Keratinocyte (primary cell): ENCODE data around the gene CCDC92. TPM values are rescaled to one million over a fixed set of nuclear protein-coding genes. Genes with fewer than 3 reads are reported as not detected.
"Not testable (repeated sequence)": the region's sequence is repeated elsewhere in the genome, so short reads cannot be mapped to it uniquely, and the experiment has no call there.

ENCODE experiments used
- DNase-seq: peaks from one replicate; pipeline ENCODE4 v3.0.0-alpha.2; 2011; ENCODE audit warnings: low read depth, missing footprints, low spot score
- FAIRE-seq: peaks from 2 replicates; lab custom pipeline; 2011; peaks lifted over from hg19 to GRCh38; lab: Jason Lieb, UNC
- H2AFZ ChIP-seq: 2 replicates; pipeline ENCODE4 v1.6.0; 2012; ENCODE audit warnings: low read length, control low read depth, inconsistent platforms; ENCODE audit not compliant: control insufficient read depth
- H3K27ac ChIP-seq: 2 replicates; pipeline ENCODE4 v1.5.1; 2011; ENCODE audit warnings: low read length; ENCODE audit not compliant: control insufficient read depth, insufficient read depth
- H3K27me3 ChIP-seq: 3 replicates; pipeline ENCODE4 v1.6.0; 2011; ENCODE audit warnings: low read length; ENCODE audit not compliant: control insufficient read depth, insufficient read depth; ENCODE audit errors: extremely low read depth
- H3K36me3 ChIP-seq, 2 experiments: 2 replicates in 1 of 2; 3 replicates in 1 of 2; pipeline ENCODE4 v1.5.1; 2011; ENCODE audit warnings: low read length in 2 of 2, mild to moderate bottlenecking in 1 of 2; ENCODE audit not compliant: control insufficient read depth in 2 of 2, insufficient read depth in 2 of 2; ENCODE audit errors: extremely low read depth in 1 of 2
- H3K4me1 ChIP-seq: 3 replicates; pipeline ENCODE4 v1.5.1; 2011; ENCODE audit warnings: low read length; ENCODE audit not compliant: control insufficient read depth, insufficient read depth; ENCODE audit errors: extremely low read depth
- H3K4me2 ChIP-seq: 3 replicates; pipeline ENCODE4 v1.6.0; 2011; ENCODE audit warnings: low read depth, low read length; ENCODE audit not compliant: control insufficient read depth, insufficient read depth; ENCODE audit errors: extremely low read depth
- H3K4me3 ChIP-seq, 3 experiments: fragments of 200-600 bp in 1 of 3; sonication (generic) in 1 of 3; 2 replicates in 2 of 3; 3 replicates in 1 of 3; pipeline ENCODE4 v1.5.1; 2011 to 2016; ENCODE audit warnings: low read length in 3 of 3, mild to moderate bottlenecking in 3 of 3, control low read depth in 2 of 3, inconsistent platforms in 1 of 3, low read depth in 1 of 3, mixed read lengths in 1 of 3, mixed run types in 1 of 3, moderate library complexity in 1 of 3; ENCODE audit not compliant: control insufficient read depth in 2 of 3, insufficient read depth in 2 of 3; ENCODE audit errors: extremely low read depth in 1 of 3
- H3K79me2 ChIP-seq: 2 replicates; pipeline ENCODE4 v1.6.0; 2012; ENCODE audit warnings: low read length; ENCODE audit not compliant: control insufficient read depth, insufficient read depth
- H3K9ac ChIP-seq: 3 replicates; pipeline ENCODE4 v1.6.0; 2011; ENCODE audit warnings: low read length; ENCODE audit not compliant: control insufficient read depth, insufficient read depth; ENCODE audit errors: extremely low read depth
- H3K9me1 ChIP-seq: 3 replicates; pipeline ENCODE4 v1.6.0; 2011; ENCODE audit warnings: low read length; ENCODE audit not compliant: control insufficient read depth, insufficient read depth; ENCODE audit errors: extremely low read depth
- H3K9me3 ChIP-seq: 2 replicates; pipeline ENCODE4 v1.5.1; 2012; ENCODE audit warnings: low read depth, low read length; ENCODE audit not compliant: control insufficient read depth
- H4K20me1 ChIP-seq: 3 replicates; pipeline ENCODE4 v1.6.0; 2011; ENCODE audit warnings: low read length; ENCODE audit not compliant: control insufficient read depth, insufficient read depth; ENCODE audit errors: extremely low read depth
- CTCF ChIP-seq, 3 experiments: IDR thresholded peaks in 1 of 3; conservative IDR thresholded peaks in 1 of 3; optimal IDR thresholded peaks in 1 of 3; 2 replicates in 2 of 3; 3 replicates in 1 of 3; pipeline versions ENCODE3 to v1.5.1; 2011; ENCODE audit warnings: low read length in 3 of 3, mild to moderate bottlenecking in 3 of 3, moderate library complexity in 2 of 3, control low read depth in 1 of 3, inconsistent platforms in 1 of 3; ENCODE audit not compliant: insufficient read depth in 2 of 3; ENCODE audit errors: extremely low read depth in 1 of 3
- EZH2 ChIP-seq: IDR thresholded peaks from one replicate; pipeline ENCODE4 v1.6.1; 2012; ENCODE audit warnings: inconsistent platforms, mild to moderate bottlenecking, low read length, moderate library complexity
- dilution Hi-C: fragments of 300-500 bp; cut with MboI; formaldehyde crosslinking; loops from one replicate; pipeline ENCODE4 v1.7.0; 2020; ENCODE audit warnings: low sequenced_read_pairs; ENCODE audit not compliant: extremely low pct_ligation_motif_present
- polyA plus RNA-seq, 5 experiments: library from polyadenylated mRNA; depleted of rRNA in 3 of 5; stranded (reverse) in 3 of 5; stranded (forward) in 1 of 5; unstranded in 1 of 5; fragments of >200 nt; gene quantifications; 1 replicate in 1 of 5; 2 replicates in 3 of 5; 3 replicates in 1 of 5; pipeline versions ENCODE4 v1.2.1 to v1.2.3, GENCODE V29; 2011 to 2012; ENCODE audit warnings: missing spikeins in 2 of 5, low read depth in 1 of 5, low replicate concordance in 1 of 5

Gene CCDC92
- polyA plus RNA-seq, 1 donor (not counting 4 experiments of a cell fraction or from before 2014, with no cell fraction given), result 8.3 TPM

- H3K4me2 ChIP-seq, result no peak overlapping the region
- no peaks in the 10 kb centered on the region for H3K9me3 ChIP-seq
- no peak for DNase-seq
- no peak overlapping the region for H3K27ac ChIP-seq
- H4K20me1 ChIP-seq, result no peaks in the 10 kb centered on the region
- FAIRE-seq, result no peak
- no peak overlapping the region for H3K9ac ChIP-seq
- peaks cover 7% of the 10 kb centered on the region for H3K4me1 ChIP-seq
- H3K9me1 ChIP-seq, result no peaks in the 10 kb centered on the region
- no peaks in the 10 kb centered on the region for H3K36me3 ChIP-seq
- no peak overlapping the region for H2AFZ ChIP-seq
- H3K79me2 ChIP-seq, result no peaks in the 10 kb centered on the region
- H3K4me3 ChIP-seq, result no peak overlapping the region
- dilution Hi-C loops, result no loop called here
- TF ChIP-seq EZH2 (no peak), CTCF (optimal IDR thresholded peaks at IDR 0.05 in 1 of 3, IDR thresholded peaks at IDR 0.05 in 1 of 3, conservative IDR thresholded peaks at IDR 0.05 in 1 of 3; ENCODE audit: extremely low read depth in 1 of 3, insufficient read depth in 2 of 3, low read length in 3 of 3) (no peak)
- peaks cover 5% of the 10 kb centered on the region for H3K27me3 ChIP-seq
These were observed 59.9 kb downstream of the CCDC92 start for GRCh38 chr12:123912415-123913380.

GRCh38 chr12:123911672-123912409 lies 60.8 kb downstream of the CCDC92 start:
- FAIRE-seq, H3K4me3 ChIP-seq, H3K79me2 ChIP-seq, H3K36me3 ChIP-seq, DNase-seq, H3K9ac ChIP-seq, H3K27ac ChIP-seq, H4K20me1 ChIP-seq, H3K9me3 ChIP-seq, H3K9me1 ChIP-seq, H3K4me2 ChIP-seq, H2AFZ ChIP-seq, H3K27me3 ChIP-seq, dilution Hi-C loops: not testable (repeated sequence)
- peaks cover 11% of the 10 kb centered on the region for H3K4me1 ChIP-seq
